A549 (cell line): Measurements from ENCODE around the gene TNRC18. TPM values are rescaled to one million over a fixed set of nuclear protein-coding genes. Genes with fewer than 3 reads are reported as not detected.

Experiments used
- ATAC-seq, 2 experiments: fragments of 200-7000 bp in 1 of 2; fragments of >200 bp in 1 of 2; cut with Nextera tagmentation in 1 of 2; cut with Tn5 transposase in 1 of 2; 3 replicates each; pipeline versions ENCODE4 v1.8.0 to v1.9.1; 2018 to 2020; ENCODE audit warnings: mild to moderate bottlenecking in 1 of 2, moderate library complexity in 1 of 2
- CTCF ChIA-PET: fragments of 300-600 bp; sonication (Branson Sonifier 250); formaldehyde crosslinking; extraction: SDS; loops from one replicate; lab custom pipeline; 2021; ENCODE audit warnings: antibody characterized with exemption, inconsistent platforms; lab: Yijun Ruan, JAX
- POLR2A ChIA-PET: fragments of 350-600 bp; formaldehyde crosslinking; extraction: SDS; loops from one replicate; lab custom pipeline; 2021; ENCODE audit warnings: antibody characterized with exemption, inconsistent platforms; lab: Yijun Ruan, JAX
- DNase-seq, 2 experiments: peaks; one replicate each; pipeline versions ENCODE4 v3.0.0 to v3.0.0-alpha.2; 2011 to 2016; ENCODE audit warnings: low read depth in 1 of 2, low spot score in 1 of 2
- FAIRE-seq: peaks from 2 replicates; lab custom pipeline; 2011; peaks lifted over from hg19 to GRCh38; lab: Jason Lieb, UNC
- H3K27ac ChIP-seq, 2 experiments: fragments of >200 bp; sonication (Bioruptor Twin); formaldehyde crosslinking; 3 replicates each; pipeline ENCODE4 v1.5.1; 2016 to 2017
- H3K4me1 ChIP-seq: fragments of >200 bp; sonication (Bioruptor Twin); formaldehyde crosslinking; 3 replicates; pipeline ENCODE4 v1.6.1; 2016
- H3K4me2 ChIP-seq: fragments of >200 bp; sonication (Bioruptor Twin); formaldehyde crosslinking; 3 replicates; pipeline ENCODE4 v1.6.1; 2016
- H3K4me3 ChIP-seq: fragments of >200 bp; sonication (Bioruptor Twin); formaldehyde crosslinking; 3 replicates; pipeline ENCODE4 v1.5.1; 2016
- H3K9me3 ChIP-seq: fragments of >200 bp; sonication (Bioruptor Twin); formaldehyde crosslinking; 3 replicates; pipeline ENCODE4 v1.6.1; 2016
- EP300 ChIP-seq, 2 experiments: fragments of >200 bp; sonication (Bioruptor Twin); formaldehyde crosslinking; IDR thresholded peaks; 2 replicates in 1 of 2; 3 replicates in 1 of 2; pipeline ENCODE4 v1.6.1; 2016 to 2017
- ESRRA ChIP-seq: fragments of 150-350 bp; IDR thresholded peaks from 2 replicates; pipeline ENCODE4 v1.6.1; 2014; ENCODE audit warnings: mild to moderate bottlenecking, low read length, borderline replicate concordance
- GATA3 ChIP-seq: IDR thresholded peaks from 2 replicates; pipeline ENCODE4 v1.6.1; 2012; ENCODE audit warnings: borderline replicate concordance
- HMGXB4 ChIP-seq: fragments of 250-450 bp; sonication (Bioruptor Pico); IDR thresholded peaks from 2 replicates; pipeline ENCODE4 v1.5.0; 2021; ENCODE audit warnings: mild to moderate bottlenecking, moderate library complexity, borderline replicate concordance
- HOXB5 ChIP-seq: fragments of 250-450 bp; sonication (Bioruptor Pico); IDR thresholded peaks from 2 replicates; pipeline ENCODE4 v1.5.0; 2020; ENCODE audit warnings: mild to moderate bottlenecking, moderate library complexity
- KDM5A ChIP-seq: fragments of 200-600 bp; sonication (generic); IDR thresholded peaks from 2 replicates; pipeline ENCODE4 v1.6.1; 2016; ENCODE audit warnings: antibody characterized with exemption, mild to moderate bottlenecking
- MAFK ChIP-seq: fragments of 450-650 bp; IDR thresholded peaks from 2 replicates; pipeline ENCODE4 v1.6.1; 2014; ENCODE audit not compliant: partially characterized antibody
- MAX ChIP-seq: IDR thresholded peaks from 2 replicates; pipeline ENCODE4 v1.6.1; 2012
- MAZ ChIP-seq: fragments of 150-350 bp; IDR thresholded peaks from 2 replicates; pipeline ENCODE4 v1.6.1; 2014; ENCODE audit warnings: antibody characterized with exemption, low read depth, low read length, borderline replicate concordance
- NFE2L2 ChIP-seq: fragments of 150-350 bp; conservative IDR thresholded peaks from 2 replicates; pipeline ENCODE4 v1.6.1; 2014; ENCODE audit warnings: low read length
- NR3C1 ChIP-seq: fragments of >200 bp; sonication (Bioruptor Twin); formaldehyde crosslinking; IDR thresholded peaks from 3 replicates; pipeline ENCODE4 v1.6.1; 2017
- PBX3 ChIP-seq: IDR thresholded peaks from 2 replicates; pipeline ENCODE4 v1.6.1; 2012
- PHF8 ChIP-seq: fragments of 200-600 bp; sonication (generic); IDR thresholded peaks from 2 replicates; pipeline ENCODE4 v1.6.1; 2016; ENCODE audit warnings: low read depth, mild to moderate bottlenecking, antibody characterized with exemption, moderate library complexity, borderline replicate concordance
- POLR2AphosphoS2 ChIP-seq: conservative IDR thresholded peaks from 2 replicates; pipeline ENCODE4 v1.6.1; 2012; ENCODE audit warnings: low read length, improper control_type of control experiment, inconsistent platforms
- RAD21 ChIP-seq, 2 experiments: fragments of >200 bp in 1 of 2; sonication (Bioruptor Twin) in 1 of 2; formaldehyde crosslinking in 1 of 2; IDR thresholded peaks in 1 of 2; conservative IDR thresholded peaks in 1 of 2; 2 replicates in 1 of 2; 3 replicates in 1 of 2; pipeline ENCODE4 v1.6.1; 2012 to 2018; ENCODE audit warnings: inconsistent platforms in 1 of 2
- RCOR1 ChIP-seq: fragments of 150-350 bp; IDR thresholded peaks from 2 replicates; pipeline ENCODE4 v1.6.1; 2014; ENCODE audit warnings: antibody characterized with exemption, low read length, low read depth
- RFX5 ChIP-seq: fragments of 450-650 bp; IDR thresholded peaks from 2 replicates; pipeline ENCODE4 v1.7.1; 2014; ENCODE audit warnings: antibody characterized with exemption, mild to moderate bottlenecking, moderate library complexity
- SMC3 ChIP-seq: fragments of >200 bp; sonication (Bioruptor Twin); formaldehyde crosslinking; IDR thresholded peaks from 3 replicates; pipeline ENCODE4 v1.6.1; 2018; ENCODE audit warnings: inconsistent platforms
- SREBF2 ChIP-seq: fragments of 450-650 bp; IDR thresholded peaks from 2 replicates; pipeline ENCODE4 v1.6.1; 2014; ENCODE audit warnings: mild to moderate bottlenecking, moderate library complexity
- ZC3H11A ChIP-seq: fragments of 450-650 bp; IDR thresholded peaks from 2 replicates; pipeline ENCODE4 v1.6.1; 2014; ENCODE audit warnings: antibody characterized with exemption, mild to moderate bottlenecking
- ZNF302 ChIP-seq: fragments of 250-450 bp; sonication (Bioruptor Pico); IDR thresholded peaks from 2 replicates; pipeline ENCODE4 v1.9.0; 2021; ENCODE audit warnings: inconsistent platforms, mild to moderate bottlenecking, moderate library complexity
- ZSCAN20 ChIP-seq: fragments of 250-450 bp; sonication (Bioruptor Pico); IDR thresholded peaks from 2 replicates; pipeline ENCODE4 v1.8.0; 2022; ENCODE audit warnings: mild to moderate bottlenecking, moderate library complexity
- WGBS: methylation state at CpG from one replicate; pipeline ENCODE4 v1.1.6; 2017; ENCODE audit errors: missing lambda C conversion rate; 5-methylcytosine and 5-hydroxymethylcytosine counted together
- polyA plus RNA-seq, 4 experiments: library from polyadenylated mRNA; depleted of rRNA in 3 of 4; stranded (reverse); fragments of >200 nt; fragmentation: RNase III in 1 of 4; extraction: RNeasy Plus Mini Kit Qiagen cat#74134 plus additional on column Dnase treatment in 1 of 4; gene quantifications; 2 replicates in 3 of 4; 3 replicates in 1 of 4; pipeline ENCODE4 v1.2.3, GENCODE V29; 2011 to 2017
- TF ChIP-seq, protein P1 (sequence below): fragments of 450-650 bp; IDR thresholded peaks from 2 replicates; pipeline ENCODE4 v1.6.1; 2014; ENCODE audit warnings: antibody characterized with exemption
- TF ChIP-seq, protein P2 (sequence below): IDR thresholded peaks from 2 replicates; pipeline ENCODE4 v1.6.1; 2012; ENCODE audit warnings: low read depth, borderline replicate concordance

TNRC18 gene
- polyA plus RNA-seq, 2 of the 4 experiments (the other 2 are of a cell fraction), result 15.5 to 39.9 TPM

DNA sequence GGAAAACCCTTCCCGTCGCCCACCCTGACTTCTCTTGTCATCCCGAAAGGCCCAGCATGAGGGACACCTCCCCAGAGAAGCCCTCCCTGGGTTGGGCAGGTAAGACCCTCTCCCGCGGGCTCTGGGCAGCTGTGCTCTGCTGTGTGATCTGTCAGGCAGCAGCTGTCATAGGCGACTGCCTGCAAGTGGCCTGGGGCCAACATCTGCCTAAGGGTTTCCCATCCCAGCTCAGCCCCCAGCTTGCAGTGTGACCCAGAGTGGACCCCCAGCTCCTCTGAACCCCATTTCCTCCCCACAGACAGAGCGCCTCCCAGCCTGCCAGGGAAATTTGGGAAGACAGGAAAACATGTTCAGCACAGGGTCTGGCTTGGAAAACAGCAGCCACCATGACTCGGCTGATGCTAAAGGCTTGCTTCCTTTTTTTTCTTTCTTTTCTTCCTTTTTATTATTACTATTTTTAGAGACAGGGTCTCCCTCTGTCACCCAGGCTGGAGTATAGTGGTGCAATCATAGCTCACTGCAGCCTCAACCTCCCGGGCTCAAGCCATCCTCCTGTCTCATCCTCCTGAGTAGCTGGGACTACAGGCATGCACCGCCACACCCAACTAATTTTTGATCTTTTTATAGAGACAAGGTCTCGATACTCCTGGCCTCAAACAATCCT is 18.3 kb upstream of the TNRC18 start:
- no peak for TF ChIP-seq SREBF2
- TF ChIP-seq NFE2L2, result no peak
- no peak for TF ChIP-seq GATA3
- TF ChIP-seq KDM5A, result no peak
- no peak for TF ChIP-seq MAZ
- TF ChIP-seq PHF8, result no peak
- TF ChIP-seq RCOR1, result no peak
- no peak for TF ChIP-seq SMC3
- TF ChIP-seq MAFK, result no peak
- no peak for TF ChIP-seq ZNF302 (CRISPR knock-in tag)
- FAIRE-seq (no peak), DNase-seq (no peak), ATAC-seq (no peak)
- Histone ChIP-seq H3K27ac (0 out of 6 replicates have a peak overlapping the region, but pooled peaks of 1 of the 2 experiments have one; percentile 10), H3K9me3 (peaks cover 6% of the 10 kb centered on the region; the same call in 1 of the 3 replicates), H3K4me2 (no peak overlapping the region), H3K4me1 (no peaks in the 10 kb centered on the region), H3K4me3 (no peak overlapping the region)
- ChIA-PET POLR2A (no interaction called here), CTCF (interaction anchor here (0.7 to 2.4 kb wide), 6 partner anchors 9 to 76 kb away, joined by 3 to 9 read pairs (median 3); no protein-coding TSS in a partner anchor)
- WGBS, result 78% methylated on average over 11 of the region's 11 CpGs

- Histone ChIP-seq H3K4me3 (no peak overlapping the region), H3K4me2 (no peak overlapping the region), H3K4me1 (no peaks in the 10 kb centered on the region), H3K9me3 (peaks cover 6% of the 10 kb centered on the region; the same call in 1 of the 3 replicates), H3K27ac (no peak overlapping the region)
- DNase-seq, result no peak
- no peak for ATAC-seq
- POLR2A ChIA-PET, result no interaction called here
- CTCF ChIA-PET, result interaction anchor here (1.1 to 8.9 kb wide), 3 partner anchors 11 to 55 kb away, joined by 3 to 45 read pairs (median 9); no protein-coding TSS in a partner anchor
- TF ChIP-seq PBX3 (no peak), POLR2AphosphoS2 (no peak), NR3C1 (no peak), HOXB5 (CRISPR knock-in tag) (no peak), ZNF302 (CRISPR knock-in tag) (no peak), RFX5 (no peak), RAD21 (conservative IDR thresholded peaks at IDR 0.05 in 1 of 2, IDR thresholded peaks at IDR 0.05 in 1 of 2) (no peak), ESRRA (no peak), MAX (no peak), ZSCAN20 (no peak)
- TF ChIP-seq, protein P1, sequence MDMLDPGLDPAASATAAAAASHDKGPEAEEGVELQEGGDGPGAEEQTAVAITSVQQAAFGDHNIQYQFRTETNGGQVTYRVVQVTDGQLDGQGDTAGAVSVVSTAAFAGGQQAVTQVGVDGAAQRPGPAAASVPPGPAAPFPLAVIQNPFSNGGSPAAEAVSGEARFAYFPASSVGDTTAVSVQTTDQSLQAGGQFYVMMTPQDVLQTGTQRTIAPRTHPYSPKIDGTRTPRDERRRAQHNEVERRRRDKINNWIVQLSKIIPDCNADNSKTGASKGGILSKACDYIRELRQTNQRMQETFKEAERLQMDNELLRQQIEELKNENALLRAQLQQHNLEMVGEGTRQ, result no peak
- WGBS, result 82% methylated on average over 19 of the region's 24 CpGs
- no peak for FAIRE-seq
These were observed 16.2 kb upstream of the TNRC18 start for GRCh38 chr7:5439572-5440496.

DNA sequence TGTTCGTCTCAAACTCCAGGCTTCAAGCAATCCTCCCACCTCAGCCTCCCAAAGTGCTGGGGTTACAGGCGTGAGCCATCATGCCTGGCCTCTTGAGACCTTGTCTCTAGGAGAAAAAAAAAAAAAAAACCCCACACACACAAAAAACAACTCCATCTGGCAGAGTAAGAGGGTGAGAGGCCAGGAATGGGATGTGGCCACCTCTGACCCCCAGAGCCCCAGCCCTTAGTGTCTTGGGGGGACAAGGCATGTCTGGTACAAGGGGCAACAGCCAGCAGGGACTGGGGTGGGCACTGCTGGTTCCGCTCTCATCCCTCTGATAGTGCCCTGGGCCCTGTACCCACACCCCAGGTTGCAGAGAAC is 15.6 kb upstream of the TNRC18 start:
- Histone ChIP-seq H3K4me3 (no peak overlapping the region), H3K4me2 (no peak overlapping the region), H3K27ac (no peak overlapping the region), H3K4me1 (no peaks in the 10 kb centered on the region), H3K9me3 (peaks cover 6% of the 10 kb centered on the region; the same call in 1 of the 3 replicates)
- ChIA-PET POLR2A (no interaction called here), CTCF (interaction anchor here (0.6 to 8.9 kb wide), 5 partner anchors 10 to 75 kb away, joined by 3 to 45 read pairs (median 3); no protein-coding TSS in a partner anchor)
- ATAC-seq (no peak), DNase-seq (no peak), FAIRE-seq (no peak)
- 69% methylated on average over 3 of the region's 3 CpGs for WGBS
- no peak for TF ChIP-seq ZC3H11A
- TF ChIP-seq EP300 (IDR thresholded peaks at IDR 0.05), result no peak
- TF ChIP-seq ZSCAN20, result no peak
- TF ChIP-seq NFE2L2, result no peak
- no peak for TF ChIP-seq POLR2AphosphoS2
- TF ChIP-seq, protein P2, sequence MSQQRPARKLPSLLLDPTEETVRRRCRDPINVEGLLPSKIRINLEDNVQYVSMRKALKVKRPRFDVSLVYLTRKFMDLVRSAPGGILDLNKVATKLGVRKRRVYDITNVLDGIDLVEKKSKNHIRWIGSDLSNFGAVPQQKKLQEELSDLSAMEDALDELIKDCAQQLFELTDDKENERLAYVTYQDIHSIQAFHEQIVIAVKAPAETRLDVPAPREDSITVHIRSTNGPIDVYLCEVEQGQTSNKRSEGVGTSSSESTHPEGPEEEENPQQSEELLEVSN, result no peak
- no peak for TF ChIP-seq HMGXB4 (CRISPR knock-in tag)
